HG03520 (cell line): ENCODE results near the gene RANBP3.
"Not testable (repeated sequence)": the region's sequence is repeated elsewhere in the genome, so short reads cannot be mapped to it uniquely, and the experiment has no call there.

Experiments used
- ATAC-seq: cut with Tn5 transposase; IDR thresholded peaks from one replicate; pipeline ENCODE4 v1.9.1; 2021; ENCODE audit warnings: mild to moderate bottlenecking, moderate library complexity; ENCODE audit not compliant: unreplicated experiment

RANBP3 gene

DNA sequence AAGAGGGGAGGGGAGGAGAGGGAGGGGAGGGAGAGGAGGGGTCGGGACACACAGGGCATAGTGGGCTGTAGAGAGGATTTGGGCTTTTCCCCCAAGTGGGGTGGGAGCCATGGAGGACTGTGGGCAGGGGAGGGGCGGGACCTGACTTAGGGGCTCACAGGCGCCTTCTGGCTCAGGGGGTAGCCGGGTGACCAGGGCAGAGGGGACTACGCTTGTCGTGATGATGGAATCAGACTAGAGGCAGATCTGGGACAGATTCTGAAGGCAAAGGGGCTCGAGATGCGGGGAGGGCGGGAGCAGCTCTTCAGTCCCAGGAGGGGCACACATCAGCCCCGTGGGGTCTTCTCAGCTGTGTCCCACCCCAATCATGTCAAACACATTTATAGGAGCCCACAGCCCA, 87.8 kb downstream of the RANBP3 start:
- no peak for ATAC-seq

DNA sequence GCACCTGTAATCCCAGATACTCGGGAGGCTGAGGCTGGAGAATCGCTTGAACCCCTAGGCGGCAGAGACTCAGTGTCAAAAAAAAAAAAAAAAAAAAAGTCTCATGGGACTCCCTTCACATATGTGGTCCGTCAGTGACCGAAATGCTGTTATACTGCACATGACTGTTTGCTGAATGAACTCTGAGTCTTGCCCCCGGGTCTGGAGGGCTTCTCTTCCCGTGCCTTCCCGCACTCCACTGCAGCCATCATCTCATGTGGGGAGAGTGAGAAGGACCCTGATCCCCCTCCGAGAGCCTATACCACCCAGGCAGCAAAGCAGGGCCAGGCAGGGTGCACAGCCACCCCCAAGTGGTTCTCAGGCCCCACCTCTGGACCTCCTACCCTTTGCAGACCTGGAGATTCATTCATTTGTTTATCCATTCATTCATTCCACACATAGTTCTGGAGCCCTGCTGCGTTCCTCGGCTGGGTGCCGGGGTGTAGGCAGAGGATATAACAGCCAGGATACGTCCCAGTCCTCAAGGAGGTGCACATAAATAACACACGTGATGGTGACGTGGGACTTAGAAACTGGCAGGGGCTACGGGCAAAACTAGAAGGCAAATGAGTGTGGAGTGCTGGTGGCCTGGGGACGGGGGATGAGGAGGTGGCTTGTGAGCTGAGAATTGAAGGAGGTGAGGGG, 88.5 kb downstream of the RANBP3 start:
- ATAC-seq: no peak

DNA sequence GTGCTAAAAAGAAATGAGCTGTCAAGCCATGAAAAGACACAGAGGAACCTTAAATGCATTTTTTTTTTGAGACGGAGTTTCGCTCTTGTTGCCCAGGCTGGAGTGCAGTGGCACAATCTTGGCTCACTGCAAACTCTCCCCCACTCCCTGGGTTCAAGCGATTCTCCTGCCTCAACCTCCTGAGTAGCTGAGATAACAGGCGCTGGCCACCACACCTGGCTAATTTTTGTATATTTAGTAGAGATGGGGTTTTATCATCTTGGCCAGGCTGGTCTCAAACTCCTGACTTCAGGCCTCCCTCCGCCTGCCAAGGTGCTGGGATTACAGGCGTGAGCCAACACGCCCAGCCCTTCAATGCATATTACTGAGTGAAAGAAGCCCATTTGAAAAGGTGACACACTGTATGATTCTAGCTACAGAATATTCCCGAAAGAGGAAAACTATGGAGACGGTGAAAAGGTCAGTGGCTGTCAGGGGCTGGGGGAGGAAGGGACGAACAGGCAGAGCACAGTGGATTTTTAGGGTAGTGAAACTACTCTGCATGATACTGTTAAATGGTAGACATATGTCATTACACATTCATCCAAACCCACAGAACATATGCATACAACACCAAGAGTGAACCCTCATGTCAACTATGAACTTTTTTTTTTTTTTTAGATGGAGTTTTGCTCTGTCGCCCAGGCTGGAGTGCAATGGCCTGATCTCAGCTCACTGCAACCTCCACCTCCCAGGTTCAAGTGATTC, 93.7 kb downstream of the RANBP3 start:
- ATAC-seq: not testable (repeated sequence)

DNA sequence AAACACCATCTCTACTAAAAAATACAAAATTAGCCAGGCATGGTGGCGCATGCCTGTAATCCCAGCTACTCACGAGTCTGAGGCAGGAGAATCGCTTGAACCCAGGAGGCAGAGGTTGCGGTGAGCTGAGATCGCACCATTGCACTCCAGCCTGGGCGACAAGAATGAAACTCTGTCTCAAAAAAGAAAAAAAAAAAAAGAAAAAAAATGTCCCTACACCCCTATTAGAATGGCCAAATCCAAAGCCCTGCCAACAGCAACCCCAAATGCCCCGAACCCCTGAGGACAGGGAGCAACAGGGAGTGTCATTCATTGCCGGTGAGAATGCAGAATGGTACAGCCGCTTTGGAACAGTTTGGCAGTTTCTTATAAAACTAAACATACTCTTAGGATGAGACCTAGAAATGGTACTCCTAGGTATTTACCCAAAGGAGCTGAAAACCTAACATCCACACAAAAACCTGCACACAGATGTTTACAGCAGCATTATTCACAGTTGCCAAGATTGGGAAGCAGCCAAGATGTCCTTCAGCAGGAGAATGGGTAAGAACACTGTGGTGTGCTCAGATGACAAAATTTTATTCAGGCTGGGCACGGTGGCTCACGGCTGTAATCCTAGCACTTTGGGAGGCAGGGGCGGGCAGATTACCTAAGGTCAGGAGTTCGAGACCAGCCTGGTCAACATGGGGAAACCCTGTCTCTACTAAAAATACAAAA, 94.6 kb downstream of the RANBP3 start:
- ATAC-seq: not testable (repeated sequence)

DNA sequence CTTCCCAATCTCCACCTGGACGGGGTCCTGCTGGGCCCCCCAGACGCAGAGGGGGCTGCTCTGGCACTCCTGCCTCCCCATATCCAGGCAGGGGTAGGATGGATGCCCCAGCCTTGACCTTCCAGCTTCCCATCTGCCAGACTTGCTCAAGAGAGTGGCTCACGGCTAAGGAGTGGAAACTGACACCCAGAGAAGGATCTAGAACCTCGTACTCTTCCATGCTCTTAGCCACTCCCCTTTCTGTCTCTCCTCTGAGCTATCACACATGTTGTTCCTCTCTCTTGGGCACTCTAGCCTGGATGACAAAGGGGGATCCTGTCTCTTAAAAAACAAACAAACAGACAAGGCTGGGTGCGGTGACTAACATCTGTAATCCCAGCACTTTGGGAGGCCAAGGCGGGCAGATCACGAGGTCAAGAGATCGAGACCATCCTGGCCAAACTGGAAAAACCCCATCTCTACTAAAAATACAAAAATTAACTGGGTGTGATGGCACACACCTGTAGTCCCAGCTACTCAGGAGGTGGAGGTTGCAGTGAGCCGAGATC, 95.4 kb downstream of the RANBP3 start:
- no peak for ATAC-seq

DNA sequence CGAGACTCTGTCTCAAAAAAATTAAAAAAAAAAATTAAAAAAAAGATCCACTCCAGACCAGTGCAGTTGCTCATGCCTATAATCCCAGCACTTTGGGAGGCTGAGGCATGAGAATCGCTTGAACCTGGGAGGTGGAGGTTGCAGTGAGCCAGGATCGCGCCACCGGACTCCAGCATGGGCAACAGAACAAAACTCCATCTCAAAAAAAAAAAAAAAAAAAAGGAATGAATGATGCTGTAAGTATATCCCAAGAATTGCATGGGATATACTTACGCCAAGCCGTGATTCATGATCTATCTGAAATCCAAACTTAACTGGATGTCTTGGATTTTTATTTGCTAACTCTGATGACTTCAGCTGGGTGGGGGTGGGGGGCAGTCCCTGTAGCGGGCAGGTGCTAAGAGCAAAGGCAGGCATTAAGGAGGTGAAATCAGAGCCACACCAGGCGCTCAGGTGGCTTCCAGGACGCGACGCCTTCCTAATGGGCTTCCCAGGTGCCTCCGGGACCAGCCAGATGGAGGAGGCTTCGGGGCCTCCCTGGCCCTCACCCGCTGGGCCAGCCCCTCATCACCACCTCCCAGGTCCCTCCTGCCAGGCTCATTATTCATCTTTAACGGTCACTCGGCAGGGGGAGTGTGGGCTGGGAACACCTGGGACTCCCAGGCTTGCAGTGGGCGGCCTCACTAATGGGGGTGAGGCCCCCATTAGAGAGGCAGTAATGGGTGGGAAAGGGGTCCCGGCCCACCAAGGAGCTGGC, 96.2 kb downstream of the RANBP3 start:
- no peak for ATAC-seq

DNA sequence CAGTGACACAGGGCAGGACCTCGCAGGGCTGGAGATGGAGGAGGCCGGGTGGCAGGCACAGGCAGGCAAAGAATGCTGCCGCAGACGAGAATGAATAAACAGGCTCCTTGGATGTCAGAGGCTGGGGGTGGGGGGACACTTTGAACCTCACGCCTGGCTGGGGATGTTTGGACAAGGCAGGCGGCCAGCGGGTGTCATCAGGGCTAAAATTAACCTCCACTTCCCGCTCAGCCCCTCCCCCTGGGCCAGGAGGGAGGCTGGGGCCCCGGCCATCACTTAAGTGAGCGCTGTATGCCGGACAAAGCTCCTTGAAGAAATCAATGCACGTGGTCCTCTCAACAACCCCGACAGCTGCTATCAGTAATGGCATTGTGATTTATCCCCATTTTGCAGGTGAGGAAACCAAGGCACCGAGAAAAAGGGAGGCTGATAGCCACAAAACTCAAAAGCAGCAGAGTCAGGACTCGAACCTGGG, 97.3 kb downstream of the RANBP3 start:
- no peak for ATAC-seq

DNA sequence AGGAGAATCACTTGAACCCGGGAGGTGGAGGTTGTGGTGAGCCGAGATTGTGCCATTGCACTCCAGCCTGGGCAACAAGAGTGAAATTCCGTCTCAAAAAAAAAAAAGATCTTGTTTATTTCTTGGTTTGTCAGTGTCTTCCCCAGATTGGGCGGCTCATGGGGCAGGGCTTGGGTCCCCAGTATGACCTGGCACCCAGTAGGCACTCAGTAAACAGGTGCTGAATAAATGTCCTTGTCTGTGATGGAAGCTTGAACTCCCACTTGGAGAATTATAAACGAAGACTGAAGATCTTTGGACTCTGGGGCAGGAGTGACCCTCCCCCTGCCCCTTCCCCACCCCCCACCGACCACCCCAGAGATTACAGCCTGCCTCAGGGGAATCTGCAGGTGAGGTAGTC, 97.7 kb downstream of the RANBP3 start:
- no peak for ATAC-seq

DNA sequence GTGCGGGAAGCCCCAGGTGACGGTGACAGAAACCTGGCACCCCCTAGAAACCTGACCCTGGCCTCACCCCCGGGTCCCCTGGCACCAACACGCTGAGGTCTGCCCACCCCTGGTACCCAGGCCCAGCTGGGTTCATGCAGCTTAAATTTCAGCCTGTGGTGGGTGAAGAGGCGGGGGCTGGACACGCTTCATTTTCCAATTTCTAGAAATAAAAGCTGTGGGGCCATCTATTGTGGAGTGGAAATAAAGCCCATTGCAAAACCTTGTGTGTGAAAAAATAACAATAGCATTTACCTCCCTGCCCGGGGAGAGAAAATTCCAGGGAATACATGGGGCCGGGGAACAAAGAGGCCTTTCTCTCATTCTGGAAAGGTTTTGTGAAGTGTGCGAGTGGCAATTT, 100.1 kb downstream of the RANBP3 start:
- no peak for ATAC-seq

DNA sequence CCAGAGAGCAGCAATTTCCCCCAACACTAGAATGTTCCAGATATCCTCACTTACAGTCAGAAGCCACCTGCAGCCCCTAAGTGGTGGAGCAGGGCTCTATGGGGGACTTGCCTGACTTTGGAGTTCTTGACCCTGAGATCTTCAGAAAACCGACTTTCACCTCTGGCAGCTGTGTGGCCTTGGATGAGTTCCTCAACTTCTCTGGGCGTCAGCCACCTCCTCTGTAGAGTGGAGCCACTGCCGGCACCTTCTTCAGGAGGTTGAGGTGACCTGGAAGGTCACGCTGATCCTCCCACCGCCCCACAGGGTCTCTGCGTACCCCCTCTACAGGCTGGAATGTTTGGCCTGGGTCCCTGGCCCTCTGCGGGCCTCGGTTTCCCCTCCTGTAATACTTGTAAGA, 100.5 kb downstream of the RANBP3 start:
- no peak for ATAC-seq

DNA sequence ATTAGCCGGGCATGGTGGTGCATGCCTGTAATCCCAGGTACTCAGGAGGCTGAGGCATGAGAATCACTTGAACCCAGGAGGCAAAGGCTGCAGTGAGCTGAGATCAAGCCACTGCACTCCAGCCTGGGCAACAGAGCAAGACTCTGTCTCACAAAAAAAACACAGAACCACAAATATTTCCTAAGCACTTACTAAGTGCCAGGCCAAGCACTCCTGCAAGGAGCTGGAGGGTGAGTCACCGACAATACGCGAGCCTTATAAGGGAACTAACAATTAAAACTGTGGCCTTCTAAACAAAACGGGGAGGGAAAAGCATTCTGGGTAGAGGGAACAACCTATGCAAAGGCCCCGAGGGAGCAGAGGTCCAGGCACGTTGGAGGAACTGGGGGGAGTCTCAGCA, 103.4 kb downstream of the RANBP3 start:
- ATAC-seq: not testable (repeated sequence)

DNA sequence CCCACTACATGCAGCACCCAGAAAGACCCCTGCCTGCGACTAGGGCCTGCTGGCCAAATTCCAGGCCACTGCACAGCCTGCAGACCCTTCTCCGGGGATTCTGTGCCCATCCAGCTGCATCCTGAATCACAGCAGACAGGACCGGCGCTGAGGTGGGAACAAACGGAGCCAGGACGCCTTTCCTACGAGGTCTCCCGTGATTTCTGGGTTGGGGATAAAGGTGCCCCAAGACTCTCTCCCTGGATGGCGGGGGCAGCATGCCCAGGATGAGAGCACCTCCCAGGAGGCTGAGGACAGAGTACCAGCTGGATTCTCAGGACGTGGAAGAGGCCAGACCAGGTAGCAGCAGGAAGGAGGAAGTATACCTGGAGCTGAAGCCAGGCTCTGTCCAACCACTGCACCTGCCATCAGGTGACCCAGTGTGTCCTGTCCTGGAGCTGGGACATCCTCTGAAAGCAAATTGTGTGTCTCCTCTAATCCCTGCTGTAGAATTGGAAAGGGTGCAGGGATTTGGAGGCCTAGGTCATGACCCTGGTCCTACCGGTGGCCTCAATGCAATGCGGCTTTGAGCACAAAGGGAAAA, 104.2 kb downstream of the RANBP3 start:
- ATAC-seq: no peak

DNA sequence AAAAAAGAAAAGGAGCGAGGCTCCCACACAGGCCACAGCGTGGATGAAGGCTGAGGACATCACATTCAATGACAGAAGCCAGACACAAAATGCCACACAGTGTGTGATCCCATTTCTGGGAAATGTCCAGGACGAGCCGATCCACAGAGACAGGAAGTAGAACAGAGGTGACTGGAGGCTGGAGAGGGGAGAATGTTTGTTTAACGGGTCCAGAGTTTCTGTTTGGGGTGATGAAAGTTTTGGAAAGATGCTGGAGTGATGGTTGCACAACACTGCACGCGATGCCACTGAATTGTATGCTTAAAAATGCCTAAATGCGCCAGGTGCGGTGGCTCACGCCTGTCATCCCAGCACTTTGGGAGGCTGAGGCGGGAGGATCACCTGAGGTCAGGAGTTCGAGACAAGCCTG, 107.0 kb downstream of the RANBP3 start:
- ATAC-seq: no peak

DNA sequence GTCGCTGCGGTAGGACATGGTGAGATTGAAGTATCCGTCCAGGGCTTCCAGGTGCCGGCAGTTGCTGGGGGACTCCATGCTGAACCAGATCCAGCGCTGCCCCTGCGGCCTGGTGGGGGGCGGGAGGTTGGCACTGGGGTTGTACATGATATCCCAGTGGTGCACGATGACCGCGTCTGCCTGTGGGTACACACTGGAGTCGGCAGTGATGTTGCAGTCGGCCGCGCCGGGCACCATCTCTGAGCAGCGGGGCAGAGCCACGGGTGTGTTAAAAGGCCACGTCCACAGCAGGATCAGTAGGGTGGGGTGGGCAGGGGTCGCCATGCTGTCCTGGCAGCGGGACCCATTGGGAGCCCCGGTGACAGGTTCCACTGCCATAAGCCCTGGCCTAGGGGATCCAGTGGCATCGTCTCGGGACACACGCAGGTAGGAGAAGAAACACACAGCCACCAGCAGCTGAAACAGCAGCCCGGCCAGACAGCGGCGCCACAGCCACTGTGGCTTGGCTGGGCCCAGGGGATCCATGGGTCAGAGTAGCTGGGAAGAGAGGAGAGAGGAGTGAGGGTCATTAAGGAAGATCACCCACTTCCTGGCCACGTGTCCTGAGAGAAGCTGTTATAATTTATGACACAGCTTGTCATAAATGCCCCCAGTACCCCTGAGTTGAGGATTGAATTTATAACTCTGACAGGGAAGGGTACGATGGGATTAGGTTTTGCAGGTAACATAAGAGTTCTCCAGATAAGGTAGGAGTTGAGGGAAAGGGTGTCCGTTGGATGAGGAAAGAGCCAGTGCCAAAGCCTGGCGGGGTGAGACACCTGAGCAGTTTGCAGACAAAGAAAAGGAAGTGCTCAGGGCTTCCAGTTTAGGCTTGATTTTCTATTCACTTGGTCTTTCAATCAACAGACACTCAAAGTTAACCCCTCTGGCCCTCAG, 110.5 kb downstream of the RANBP3 start:
- ATAC-seq: no peak
